Liver (tissue), 3 donors: ENCODE data around the gene ADARB1.

Experiments
- EGR1 ChIP-seq, 2 donors: IDR thresholded peaks; 2 replicates each; pipeline ENCODE4 v1.6.1; 2016 to 2018; ENCODE audit warnings: antibody characterized with exemption in 2 of 2, low read depth in 2 of 2
- JUND ChIP-seq, 2 donors: IDR thresholded peaks; 2 replicates each; pipeline ENCODE4 v1.6.1; 2016; ENCODE audit warnings: antibody characterized with exemption in 2 of 2
- RAD21 ChIP-seq, 2 donors: IDR thresholded peaks; 2 replicates each; pipeline ENCODE4 v1.6.1; 2016; ENCODE audit warnings: antibody characterized with exemption in 2 of 2, mild to moderate bottlenecking in 2 of 2
- RXRA ChIP-seq, 2 donors: IDR thresholded peaks; 2 replicates each; pipeline ENCODE4 v1.6.1; 2017 to 2018; ENCODE audit warnings: antibody characterized with exemption in 2 of 2, mild to moderate bottlenecking in 1 of 2
- SP1 ChIP-seq: IDR thresholded peaks from 2 replicates; pipeline ENCODE4 v1.6.1; 2018; ENCODE audit warnings: antibody characterized with exemption, mild to moderate bottlenecking
- TAF1 ChIP-seq: conservative IDR thresholded peaks from 2 replicates; pipeline ENCODE4 v1.6.1; 2016; ENCODE audit warnings: antibody characterized with exemption, mild to moderate bottlenecking
- TF ChIP-seq, protein P1 (sequence below): fragments of 150-350 bp; IDR thresholded peaks from 2 replicates; pipeline ENCODE4 v1.5.1; 2017; ENCODE audit warnings: improper control_type of control experiment, low read depth, low read length; ENCODE audit not compliant: missing input control
- TF ChIP-seq, protein P2 (sequence below): IDR thresholded peaks from 2 replicates; pipeline ENCODE4 v1.6.1; 2016; ENCODE audit warnings: antibody characterized with exemption
- TF ChIP-seq, protein P3 (sequence below): IDR thresholded peaks from 2 replicates; pipeline ENCODE4 v1.6.1; 2016; ENCODE audit warnings: antibody characterized with exemption
- donor health status: healthy.
- donor health status: healthy.

DNA sequence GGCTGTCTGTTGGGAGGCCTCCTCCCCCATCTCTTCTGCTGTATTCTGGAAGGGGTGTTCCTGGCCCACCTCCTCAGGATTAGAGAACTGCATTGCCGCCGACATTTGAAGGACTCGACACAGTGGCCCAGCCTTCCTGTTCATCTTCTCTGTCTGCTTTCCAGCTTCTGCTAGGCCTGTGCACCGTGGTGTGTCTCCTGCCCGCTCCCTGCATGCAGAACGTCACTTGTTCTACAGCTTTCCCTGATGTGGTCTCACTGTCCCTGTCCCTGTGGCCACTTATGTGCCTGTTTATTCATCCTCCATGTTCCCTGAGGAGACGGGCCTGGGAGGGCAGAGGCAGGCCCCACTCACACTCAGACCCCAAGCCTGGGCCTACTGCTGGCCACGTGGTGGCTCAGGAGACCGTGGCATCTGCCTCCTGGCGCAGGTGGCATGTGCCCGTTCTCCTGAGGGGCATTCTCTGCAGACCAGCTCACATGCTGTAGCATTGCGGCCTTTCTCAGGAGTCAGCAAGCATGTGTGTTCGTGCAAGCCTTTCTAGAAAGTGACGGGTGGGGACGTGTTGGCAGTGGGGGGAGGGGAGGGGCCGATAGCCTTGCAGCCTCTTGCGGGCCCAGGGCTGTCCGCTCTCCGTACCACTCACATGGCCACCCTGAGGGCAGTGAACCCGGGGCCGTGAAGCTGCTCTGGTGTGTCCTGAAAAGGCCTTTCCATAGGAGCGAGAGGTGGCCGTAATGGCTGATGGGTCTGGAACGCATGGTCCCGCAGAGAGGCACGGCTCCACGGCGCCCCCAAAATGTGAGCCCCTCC is 177.5 kb downstream of the ADARB1 start:
- TF ChIP-seq, protein P1, sequence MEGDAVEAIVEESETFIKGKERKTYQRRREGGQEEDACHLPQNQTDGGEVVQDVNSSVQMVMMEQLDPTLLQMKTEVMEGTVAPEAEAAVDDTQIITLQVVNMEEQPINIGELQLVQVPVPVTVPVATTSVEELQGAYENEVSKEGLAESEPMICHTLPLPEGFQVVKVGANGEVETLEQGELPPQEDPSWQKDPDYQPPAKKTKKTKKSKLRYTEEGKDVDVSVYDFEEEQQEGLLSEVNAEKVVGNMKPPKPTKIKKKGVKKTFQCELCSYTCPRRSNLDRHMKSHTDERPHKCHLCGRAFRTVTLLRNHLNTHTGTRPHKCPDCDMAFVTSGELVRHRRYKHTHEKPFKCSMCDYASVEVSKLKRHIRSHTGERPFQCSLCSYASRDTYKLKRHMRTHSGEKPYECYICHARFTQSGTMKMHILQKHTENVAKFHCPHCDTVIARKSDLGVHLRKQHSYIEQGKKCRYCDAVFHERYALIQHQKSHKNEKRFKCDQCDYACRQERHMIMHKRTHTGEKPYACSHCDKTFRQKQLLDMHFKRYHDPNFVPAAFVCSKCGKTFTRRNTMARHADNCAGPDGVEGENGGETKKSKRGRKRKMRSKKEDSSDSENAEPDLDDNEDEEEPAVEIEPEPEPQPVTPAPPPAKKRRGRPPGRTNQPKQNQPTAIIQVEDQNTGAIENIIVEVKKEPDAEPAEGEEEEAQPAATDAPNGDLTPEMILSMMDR: no peak
- TF ChIP-seq EGR1 (IDR thresholded peaks at IDR 0.05; ENCODE audit: low read depth in 2 of 2) (no peak), RXRA (IDR thresholded peaks at IDR 0.05) (no peak), RAD21 (IDR thresholded peaks at IDR 0.05) (no peak), TAF1 (no peak), SP1 (no peak), JUND (IDR thresholded peaks at IDR 0.05) (no peak)
- TF ChIP-seq, protein P2, sequence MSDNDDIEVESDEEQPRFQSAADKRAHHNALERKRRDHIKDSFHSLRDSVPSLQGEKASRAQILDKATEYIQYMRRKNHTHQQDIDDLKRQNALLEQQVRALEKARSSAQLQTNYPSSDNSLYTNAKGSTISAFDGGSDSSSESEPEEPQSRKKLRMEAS: no peak
- TF ChIP-seq, protein P3, sequence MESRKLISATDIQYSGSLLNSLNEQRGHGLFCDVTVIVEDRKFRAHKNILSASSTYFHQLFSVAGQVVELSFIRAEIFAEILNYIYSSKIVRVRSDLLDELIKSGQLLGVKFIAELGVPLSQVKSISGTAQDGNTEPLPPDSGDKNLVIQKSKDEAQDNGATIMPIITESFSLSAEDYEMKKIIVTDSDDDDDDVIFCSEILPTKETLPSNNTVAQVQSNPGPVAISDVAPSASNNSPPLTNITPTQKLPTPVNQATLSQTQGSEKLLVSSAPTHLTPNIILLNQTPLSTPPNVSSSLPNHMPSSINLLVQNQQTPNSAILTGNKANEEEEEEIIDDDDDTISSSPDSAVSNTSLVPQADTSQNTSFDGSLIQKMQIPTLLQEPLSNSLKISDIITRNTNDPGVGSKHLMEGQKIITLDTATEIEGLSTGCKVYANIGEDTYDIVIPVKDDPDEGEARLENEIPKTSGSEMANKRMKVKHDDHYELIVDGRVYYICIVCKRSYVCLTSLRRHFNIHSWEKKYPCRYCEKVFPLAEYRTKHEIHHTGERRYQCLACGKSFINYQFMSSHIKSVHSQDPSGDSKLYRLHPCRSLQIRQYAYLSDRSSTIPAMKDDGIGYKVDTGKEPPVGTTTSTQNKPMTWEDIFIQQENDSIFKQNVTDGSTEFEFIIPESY: no peak
